Stimulated activated CD8-positive, alpha-beta memory T cell treated with anti-CD3 and anti-CD28 coated beads, Interleukin-2, amount 100 ng/mL, for 1 hour (primary cell): ENCODE results near the gene NCKAP5.
"Not testable (repeated sequence)": the region's sequence is repeated elsewhere in the genome, so short reads cannot be mapped to it uniquely, and the experiment has no call there.

Source experiments
- DNase-seq, 2 donors: peaks; one replicate each; pipeline ENCODE4 v3.0.0-alpha.2; 2020; ENCODE audit warnings: low read depth in 2 of 2

NCKAP5 gene

DNA sequence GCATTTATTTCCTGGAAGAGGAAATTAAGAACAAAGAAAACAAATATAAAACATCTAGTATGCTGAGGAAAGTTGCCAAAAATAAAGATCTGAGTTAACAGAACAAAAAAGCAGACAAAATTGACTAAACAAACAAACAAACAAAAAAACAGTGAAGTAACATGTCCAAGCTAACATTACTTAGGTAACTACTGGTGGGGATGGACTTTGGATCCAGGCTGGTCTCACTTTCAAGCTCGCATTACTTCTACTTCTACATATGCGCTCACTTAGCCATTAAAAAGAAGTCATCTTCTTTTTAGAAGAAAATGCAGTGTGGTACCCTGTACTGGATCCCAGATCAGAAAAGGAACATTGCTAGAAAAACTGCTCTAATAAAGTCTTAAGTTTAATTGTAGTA is 358.9 kb downstream of the NCKAP5 start:
- no peak for DNase-seq

- DNase-seq, result not testable (repeated sequence)
Measured at GRCh38 chr2:133206666-133207065, 361.6 kb downstream of the NCKAP5 start.

- DNase-seq, result no peak
Measured at GRCh38 chr2:133204421-133204820, 363.8 kb downstream of the NCKAP5 start.

GRCh38 chr2:133200684-133201421 is 367.4 kb downstream of the NCKAP5 start:
- no peak for DNase-seq

GRCh38 chr2:133198678-133199077 is 369.6 kb downstream of the NCKAP5 start:
- no peak for DNase-seq

DNA sequence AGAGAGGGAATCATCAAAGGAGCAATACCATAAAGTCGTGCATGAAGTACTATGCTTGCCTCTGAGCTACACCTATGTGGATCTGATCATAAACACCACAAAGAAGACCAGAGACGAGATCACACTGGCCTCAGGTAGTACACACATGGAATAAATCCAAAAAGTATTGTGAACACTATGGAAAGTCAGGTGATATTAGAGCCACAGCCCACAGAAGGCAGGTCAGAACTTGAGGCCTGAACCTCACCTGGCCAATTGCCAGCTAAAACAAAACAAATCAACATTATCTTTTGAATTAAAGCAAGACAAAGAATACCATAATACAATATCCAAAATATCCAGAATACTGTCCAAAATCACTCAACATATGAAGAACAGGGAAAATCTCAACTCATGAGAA is 371.1 kb downstream of the NCKAP5 start:
- no peak for DNase-seq

DNA sequence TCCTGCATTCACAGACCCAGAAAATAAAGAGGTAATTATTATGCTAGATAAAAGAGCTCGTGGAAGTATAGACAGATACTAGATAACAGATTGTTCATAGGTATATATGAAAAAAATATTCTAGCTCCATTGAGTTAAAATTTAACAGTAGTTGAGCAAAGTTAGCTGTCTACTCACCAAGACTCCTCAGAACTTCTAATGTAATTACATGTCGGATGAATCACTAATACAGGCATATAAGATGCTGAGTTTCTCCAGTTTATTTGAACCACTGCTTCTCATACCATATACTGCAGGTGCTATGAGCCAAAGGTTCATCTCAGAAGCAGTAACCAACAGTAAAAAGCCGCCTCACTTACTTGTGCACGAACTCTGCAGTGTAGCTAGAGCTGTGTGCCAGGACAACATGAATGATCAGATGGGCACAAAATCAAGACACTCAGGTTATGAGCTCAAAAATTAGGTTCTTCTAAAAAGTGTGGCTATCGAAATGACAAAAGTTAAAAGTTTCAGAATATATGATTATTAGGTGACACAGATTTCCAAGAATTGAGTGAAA is 373.4 kb downstream of the NCKAP5 start:
- DNase-seq, result no peak

- no peak for DNase-seq
Measured at GRCh38 chr2:133194362-133194655, 374.0 kb downstream of the NCKAP5 start.

DNA sequence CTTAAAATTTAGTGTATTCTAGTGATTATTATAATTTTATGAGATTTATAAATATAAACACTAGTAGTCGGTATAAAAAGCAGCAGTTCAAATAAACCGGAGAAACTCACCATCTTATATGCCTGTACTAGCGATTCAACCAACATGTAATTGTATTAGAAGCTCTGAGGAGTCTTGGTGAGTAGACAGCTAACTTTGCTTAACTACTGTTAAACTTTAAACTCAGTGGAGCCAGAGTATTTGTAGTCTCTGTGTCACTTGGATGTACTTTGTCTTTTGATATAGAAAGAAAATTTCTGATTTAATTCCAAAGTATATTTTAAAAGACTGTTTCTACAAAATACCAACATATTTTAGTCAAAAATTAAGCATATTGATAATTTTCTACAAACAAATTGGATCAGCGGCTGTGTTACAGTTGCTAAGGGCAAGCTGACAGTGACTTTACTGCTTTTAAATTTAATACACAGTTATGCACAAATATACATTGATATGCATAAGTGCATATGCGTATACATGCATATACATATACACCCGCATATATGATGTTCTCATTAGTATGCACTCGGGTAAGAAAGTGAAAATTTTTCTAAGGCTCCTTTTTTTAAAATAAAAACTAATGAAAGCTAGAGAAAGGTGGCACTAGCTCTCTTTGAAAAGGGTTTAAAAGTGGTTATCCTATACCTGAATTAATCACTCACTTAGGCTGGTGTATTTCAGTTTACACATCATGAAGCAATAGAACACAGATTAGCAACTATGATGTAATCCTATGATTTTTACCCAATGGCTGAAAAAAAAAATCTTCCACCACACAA is 374.5 kb downstream of the NCKAP5 start:
- DNase-seq, result no peak

DNA sequence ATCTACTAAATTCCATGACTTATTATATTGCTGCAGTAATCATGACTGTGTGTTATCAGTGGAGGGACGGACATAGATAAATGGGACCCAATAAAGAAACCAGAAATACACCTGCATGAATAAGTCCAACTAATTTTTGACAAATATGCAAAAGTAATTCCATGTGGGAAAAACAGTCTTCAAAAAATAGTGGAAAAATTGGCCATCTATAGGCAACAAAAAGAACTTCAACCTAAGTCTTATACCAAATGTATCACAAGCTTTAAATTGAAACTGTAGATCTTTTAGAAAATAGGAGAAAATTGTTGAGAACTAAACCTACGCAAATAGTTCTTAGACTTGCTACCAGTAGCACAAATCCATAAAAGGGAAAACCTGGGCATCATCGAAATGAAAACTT is 376.2 kb downstream of the NCKAP5 start:
- no peak for DNase-seq

DNA sequence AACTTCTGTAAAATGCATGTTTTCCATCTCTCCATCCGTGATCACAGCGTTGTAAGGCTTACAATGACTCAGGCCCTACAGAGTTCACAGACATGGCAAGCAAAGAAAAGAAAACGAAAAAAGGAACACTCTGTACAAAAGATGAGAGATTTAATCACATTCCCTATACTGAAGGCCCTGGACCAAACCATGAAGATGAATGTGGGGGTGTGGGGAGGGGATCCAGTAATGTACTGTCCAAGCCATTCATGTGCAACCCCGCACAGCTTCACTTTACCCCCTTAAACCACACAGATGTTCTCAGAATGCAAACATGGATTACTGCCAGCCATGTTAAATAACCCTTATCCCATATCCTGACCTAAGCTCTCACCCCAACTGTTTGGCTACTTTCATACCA is 391.1 kb downstream of the NCKAP5 start:
- DNase-seq, result no peak

- no peak for DNase-seq
Measured at GRCh38 chr2:133175926-133176325, 392.3 kb downstream of the NCKAP5 start.

DNA sequence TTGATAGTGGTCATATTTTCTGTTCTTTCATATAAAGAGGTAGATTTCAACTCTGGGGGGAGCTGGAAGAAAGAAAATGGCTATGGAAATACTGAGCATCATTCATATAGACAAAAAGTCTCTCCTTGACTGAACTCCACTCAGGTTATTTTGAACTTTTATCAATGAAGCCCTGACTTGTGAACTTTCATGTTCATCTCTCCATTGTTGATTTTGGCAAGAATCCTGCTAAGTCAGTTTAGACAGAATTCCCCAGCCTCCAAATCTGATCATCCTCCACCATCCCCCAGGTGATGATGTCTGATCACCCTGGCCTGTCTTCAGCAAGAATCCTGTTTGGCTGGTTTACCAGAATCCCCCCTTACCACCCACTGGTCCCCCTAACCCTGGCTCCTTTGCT is 395.0 kb downstream of the NCKAP5 start:
- DNase-seq, result no peak

GRCh38 chr2:133171393-133172004 is 396.8 kb downstream of the NCKAP5 start:
- no peak for DNase-seq

- no peak for DNase-seq
Measured at GRCh38 chr2:133169274-133169912, 398.9 kb downstream of the NCKAP5 start.

- no peak for DNase-seq
Measured at GRCh38 chr2:133167990-133168389, 400.3 kb downstream of the NCKAP5 start.

DNA sequence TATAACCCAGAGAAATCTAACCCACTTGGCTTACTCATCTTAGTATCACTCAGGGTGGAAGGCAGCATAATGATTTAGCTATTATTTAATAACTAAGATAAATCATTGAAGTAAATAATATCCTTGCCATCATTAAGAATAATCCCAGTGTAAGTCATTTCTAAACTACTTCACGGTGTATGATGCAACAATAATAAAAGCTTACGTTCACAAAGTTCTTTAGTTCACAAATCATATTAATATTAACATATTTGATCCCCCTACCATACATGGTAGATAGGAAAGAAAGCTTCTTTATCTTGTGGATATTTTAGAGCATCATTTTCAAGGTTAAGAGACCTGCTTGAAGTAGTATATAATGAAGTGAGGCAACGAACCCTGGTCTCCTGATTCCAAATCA is 401.0 kb downstream of the NCKAP5 start:
- no peak for DNase-seq

DNA sequence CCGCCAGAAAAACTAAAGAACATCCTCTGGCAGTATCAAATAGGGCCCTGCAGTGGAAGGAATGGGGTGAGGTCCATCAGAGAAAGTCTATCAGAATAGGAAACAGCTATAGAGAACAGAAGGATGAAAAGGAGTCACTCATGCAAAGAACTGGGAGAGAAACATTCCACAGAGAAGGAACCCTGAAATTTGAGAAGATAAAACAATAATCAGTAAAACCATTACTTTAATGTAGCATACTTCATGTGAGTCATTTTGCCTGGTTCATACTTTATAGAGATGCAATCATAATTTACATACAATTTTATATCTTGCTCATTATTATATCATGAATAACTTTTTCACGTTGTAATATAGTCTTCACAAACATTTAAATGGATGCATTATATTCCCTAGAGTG is 402.2 kb downstream of the NCKAP5 start:
- DNase-seq, result no peak

GRCh38 chr2:133163111-133163510 is 405.2 kb downstream of the NCKAP5 start:
- no peak for DNase-seq

- no peak for DNase-seq
Measured at GRCh38 chr2:133158442-133158841, 409.8 kb downstream of the NCKAP5 start.

DNA sequence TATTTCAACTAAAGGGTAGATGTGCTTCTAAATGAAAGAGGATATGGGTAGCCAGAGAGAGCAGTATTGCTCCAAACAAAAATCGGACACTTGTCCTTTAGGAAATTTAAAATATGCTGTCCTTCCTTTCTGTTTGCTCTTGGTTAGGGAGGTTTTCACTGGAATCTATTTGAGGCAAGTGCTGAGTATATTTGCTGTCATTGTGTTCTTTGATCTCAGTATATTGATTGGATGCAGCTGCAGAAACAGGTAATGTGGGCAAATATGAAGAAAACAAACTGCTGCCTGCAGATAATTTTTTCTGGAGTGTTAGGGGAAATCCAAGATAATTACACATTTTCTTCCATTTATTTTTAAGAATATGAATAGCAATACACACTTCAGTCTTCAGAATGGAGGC is 410.2 kb downstream of the NCKAP5 start:
- no peak for DNase-seq

- DNase-seq, result no peak
Measured at GRCh38 chr2:133157141-133157540, 411.1 kb downstream of the NCKAP5 start.
